ENCODE measurements around the gene C5orf63. TPM values are rescaled to one million over a fixed set of nuclear protein-coding genes. Genes with fewer than 3 reads are reported as not detected.
"Not testable (repeated sequence)": the region's sequence is repeated elsewhere in the genome, so short reads cannot be mapped to it uniquely, and the experiment has no call there.

Gene C5orf63
- total RNA-seq, 3 donors from 2014 or later = 2.4 to 5.6 (median 4.0) TPM

DNA sequence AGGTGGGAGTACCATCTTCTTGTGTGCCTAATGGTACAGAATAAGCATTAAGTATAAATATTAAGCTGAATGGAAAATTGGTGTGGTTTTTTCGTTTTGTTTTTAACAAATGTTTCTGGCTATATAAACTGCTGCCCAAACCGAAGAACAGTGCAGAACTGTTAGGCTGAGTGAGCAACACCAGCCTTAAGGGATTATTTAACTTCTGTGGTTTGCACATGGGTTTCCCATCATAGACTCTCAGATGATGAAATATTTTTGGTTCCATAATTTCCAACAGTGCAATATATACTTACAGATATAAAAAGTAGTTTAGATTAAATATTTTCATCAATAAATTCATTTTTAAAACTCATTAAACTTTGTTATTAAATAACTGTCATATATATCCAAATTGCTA is 16.4 kb downstream of the C5orf63 start:
- H3K27ac ChIP-seq = no peak overlapping the region

DNA sequence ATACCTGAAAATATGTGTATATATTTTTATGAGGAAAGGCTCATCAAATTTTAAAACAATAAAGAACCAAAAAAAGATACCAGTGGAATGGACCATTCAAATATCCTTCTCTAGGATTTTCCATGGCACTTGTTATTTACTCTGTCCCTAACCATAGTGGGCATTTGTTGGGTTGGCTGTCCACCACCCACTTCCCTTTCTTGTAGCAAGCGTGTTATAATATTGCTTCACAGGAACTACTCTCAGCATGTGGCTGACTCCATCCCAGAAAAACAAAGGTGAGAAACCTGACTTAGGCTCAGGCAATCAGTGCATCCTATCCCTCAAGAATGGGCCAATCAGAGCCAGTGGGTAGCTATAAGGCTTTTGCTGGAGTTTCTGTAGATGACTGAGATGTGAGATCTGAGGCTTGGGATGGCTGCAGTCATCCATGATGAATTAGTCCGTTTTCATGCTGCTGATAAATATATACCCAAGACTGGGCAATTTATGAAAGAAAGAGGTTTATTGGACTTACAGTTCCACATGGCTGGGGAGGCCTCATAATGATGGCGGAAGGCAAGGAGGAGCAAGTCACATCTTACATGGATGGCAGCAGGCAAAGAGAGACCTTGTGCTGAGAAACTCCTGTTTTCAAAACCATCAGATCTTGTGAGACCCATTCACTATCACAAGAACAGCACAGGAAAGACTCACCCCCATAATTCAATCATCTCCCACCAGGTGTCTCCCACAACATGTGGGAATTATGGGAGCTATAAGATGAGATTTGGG is 17.2 kb downstream of the C5orf63 start:
- H3K27me3 ChIP-seq = no peaks in the 10 kb centered on the region
- no peaks in the 10 kb centered on the region for H3K9me3 ChIP-seq
- no peak overlapping the region for H3K4me3 ChIP-seq
- intact Hi-C loops (cut with DNase I; ENCODE audit: low total_unique reads) = no loop called here
- H3K36me3 ChIP-seq = no peaks in the 10 kb centered on the region
- DNase-seq (ENCODE audit: low spot score in 2 of 2) = no peak
- no peak overlapping the region for H3K27ac ChIP-seq
- no peaks in the 10 kb centered on the region for H3K4me1 ChIP-seq
- TF ChIP-seq POLR2A (IDR thresholded peaks at IDR 0.05) = no peak
- no peak for TF ChIP-seq POLR2AphosphoS5 (IDR thresholded peaks at IDR 0.05)
- TF ChIP-seq, protein P1, sequence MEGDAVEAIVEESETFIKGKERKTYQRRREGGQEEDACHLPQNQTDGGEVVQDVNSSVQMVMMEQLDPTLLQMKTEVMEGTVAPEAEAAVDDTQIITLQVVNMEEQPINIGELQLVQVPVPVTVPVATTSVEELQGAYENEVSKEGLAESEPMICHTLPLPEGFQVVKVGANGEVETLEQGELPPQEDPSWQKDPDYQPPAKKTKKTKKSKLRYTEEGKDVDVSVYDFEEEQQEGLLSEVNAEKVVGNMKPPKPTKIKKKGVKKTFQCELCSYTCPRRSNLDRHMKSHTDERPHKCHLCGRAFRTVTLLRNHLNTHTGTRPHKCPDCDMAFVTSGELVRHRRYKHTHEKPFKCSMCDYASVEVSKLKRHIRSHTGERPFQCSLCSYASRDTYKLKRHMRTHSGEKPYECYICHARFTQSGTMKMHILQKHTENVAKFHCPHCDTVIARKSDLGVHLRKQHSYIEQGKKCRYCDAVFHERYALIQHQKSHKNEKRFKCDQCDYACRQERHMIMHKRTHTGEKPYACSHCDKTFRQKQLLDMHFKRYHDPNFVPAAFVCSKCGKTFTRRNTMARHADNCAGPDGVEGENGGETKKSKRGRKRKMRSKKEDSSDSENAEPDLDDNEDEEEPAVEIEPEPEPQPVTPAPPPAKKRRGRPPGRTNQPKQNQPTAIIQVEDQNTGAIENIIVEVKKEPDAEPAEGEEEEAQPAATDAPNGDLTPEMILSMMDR (IDR thresholded peaks at IDR 0.05) = no peak

More for the DNA sequence above, 16.4 kb downstream of the C5orf63 start:
- no peak for TF ChIP-seq POLR2A (IDR thresholded peaks at IDR 0.05)
- TF ChIP-seq POLR2AphosphoS5 (IDR thresholded peaks at IDR 0.05) = no peak
- TF ChIP-seq, protein P1 (IDR thresholded peaks at IDR 0.05) = no peak
- no peak for DNase-seq (ENCODE audit: low spot score in 2 of 2)
- no peaks in the 10 kb centered on the region for H3K4me1 ChIP-seq
- no peaks in the 10 kb centered on the region for H3K9me3 ChIP-seq
- no peaks in the 10 kb centered on the region for H3K36me3 ChIP-seq
- intact Hi-C loops (cut with DNase I; ENCODE audit: low total_unique reads) = no loop called here
- H3K4me3 ChIP-seq = no peak overlapping the region
- H3K27me3 ChIP-seq = no peaks in the 10 kb centered on the region

DNA sequence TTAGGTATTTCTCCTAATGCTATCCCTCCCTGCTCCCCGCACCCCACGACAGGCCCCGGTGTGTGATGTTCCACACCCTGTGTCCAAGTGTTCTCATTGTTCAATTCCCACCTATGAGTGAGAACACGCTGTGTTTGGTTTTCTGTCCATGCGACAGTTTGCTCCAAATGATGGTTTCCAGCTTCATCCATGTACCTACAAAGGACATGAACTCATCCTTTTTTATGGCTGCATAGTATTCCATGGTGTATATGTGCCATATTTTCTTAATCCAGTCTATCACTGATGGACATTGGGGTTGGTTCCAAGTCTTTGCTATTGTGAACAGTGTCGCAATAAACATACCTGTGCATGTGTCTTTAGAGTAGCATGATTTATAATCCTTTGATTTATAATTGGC is 19.8 kb downstream of the C5orf63 start:
- H3K27me3 ChIP-seq; H3K4me3 ChIP-seq; intact Hi-C loops (cut with DNase I; ENCODE audit: low total_unique reads); H3K36me3 ChIP-seq; H3K27ac ChIP-seq; H3K4me1 ChIP-seq; H3K9me3 ChIP-seq; DNase-seq (ENCODE audit: low spot score in 2 of 2): not testable (repeated sequence)

DNA sequence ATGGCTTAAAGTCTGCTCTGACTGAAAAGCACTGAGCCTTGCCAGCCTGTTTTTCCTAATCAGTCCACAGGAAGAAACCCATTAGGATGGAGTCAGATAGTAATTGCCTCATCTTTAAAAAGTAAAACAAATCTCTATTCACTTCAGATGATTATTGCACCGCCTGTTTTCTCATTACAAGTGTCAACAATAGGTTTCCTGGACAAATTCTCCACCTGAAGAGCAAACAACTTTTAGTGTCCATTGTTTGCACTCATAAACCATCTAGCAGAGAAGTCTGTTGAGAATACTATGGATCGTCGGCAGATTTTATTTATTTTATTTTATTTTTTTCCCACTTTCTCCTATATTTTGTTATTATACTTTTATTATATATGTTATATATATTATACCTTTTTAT is 20.3 kb downstream of the C5orf63 start:
- Histone ChIP-seq H3K27me3 (no peaks in the 10 kb centered on the region), H3K4me1 (no peaks in the 10 kb centered on the region), H3K9me3 (no peaks in the 10 kb centered on the region), H3K36me3 (no peaks in the 10 kb centered on the region), H3K4me3 (no peak overlapping the region), H3K27ac (no peak overlapping the region)
- DNase-seq (ENCODE audit: low spot score in 2 of 2) = no peak
- TF ChIP-seq POLR2AphosphoS5 (IDR thresholded peaks at IDR 0.05) = no peak
- TF ChIP-seq, protein P1 (IDR thresholded peaks at IDR 0.05) = no peak
- TF ChIP-seq POLR2A (IDR thresholded peaks at IDR 0.05) = no peak
- intact Hi-C loops (cut with DNase I; ENCODE audit: low total_unique reads) = no loop called here

DNA sequence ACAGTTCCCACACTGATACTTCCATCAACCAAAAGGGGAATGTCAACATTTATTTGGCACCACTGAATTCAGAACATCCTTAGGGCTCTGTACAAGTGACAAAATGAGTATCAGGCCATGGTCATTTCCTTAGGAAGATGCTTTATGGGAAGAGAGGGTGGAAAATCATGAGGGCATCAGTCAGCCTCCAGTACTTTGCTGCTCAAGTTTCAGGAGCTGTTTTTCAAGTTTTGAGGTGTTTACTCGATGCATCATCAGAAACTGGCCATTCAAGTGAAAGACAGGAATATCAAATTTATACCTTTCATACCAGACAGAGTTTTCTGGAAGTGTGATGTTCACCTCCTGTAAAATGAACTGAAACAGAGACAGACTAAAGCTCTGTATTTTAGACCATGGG is 21.7 kb downstream of the C5orf63 start:
- H3K36me3 ChIP-seq = no peaks in the 10 kb centered on the region
- H3K4me1 ChIP-seq = no peaks in the 10 kb centered on the region
- no peaks in the 10 kb centered on the region for H3K27me3 ChIP-seq
- H3K27ac ChIP-seq = no peak overlapping the region
- no peaks in the 10 kb centered on the region for H3K9me3 ChIP-seq
- TF ChIP-seq POLR2A (IDR thresholded peaks at IDR 0.05) = no peak
- intact Hi-C loops (cut with DNase I; ENCODE audit: low total_unique reads) = no loop called here
- H3K4me3 ChIP-seq = no peak overlapping the region
- no peak for DNase-seq (ENCODE audit: low spot score in 2 of 2)

DNA sequence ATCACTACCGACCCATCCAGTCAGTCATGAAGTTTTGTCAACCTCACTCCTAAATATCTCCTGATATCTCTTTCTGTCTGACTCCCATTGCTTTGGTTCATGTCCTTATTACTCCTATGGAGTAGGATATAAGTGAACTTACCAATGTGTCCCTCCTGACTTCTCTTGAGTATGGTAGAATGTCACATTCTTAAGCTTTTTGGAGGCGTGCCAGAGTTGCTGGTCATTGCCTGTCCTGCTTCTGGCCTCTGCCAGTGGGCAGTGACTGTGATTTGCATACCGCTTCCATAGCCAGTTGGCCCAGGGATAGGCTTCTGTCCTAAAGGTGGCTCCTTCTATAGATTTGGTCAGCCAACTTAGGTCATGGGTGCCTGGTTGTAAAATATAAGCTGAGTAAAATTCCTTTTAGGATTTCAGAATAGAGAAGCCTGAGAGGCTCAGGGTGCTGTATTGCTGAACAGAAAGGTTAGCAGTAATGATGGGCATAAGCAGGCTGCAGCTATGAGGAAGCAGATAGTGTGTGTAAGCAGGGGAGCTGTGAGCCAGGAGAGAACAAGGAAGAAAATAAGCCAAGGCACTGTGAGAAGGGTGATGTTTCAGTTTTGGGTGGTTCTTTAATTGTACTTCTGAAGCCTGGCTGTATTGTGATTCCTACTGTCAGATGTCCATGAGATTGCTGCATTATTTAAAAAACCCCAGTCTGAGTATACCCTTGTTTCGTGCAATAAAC is 26.8 kb downstream of the C5orf63 start:
- no peaks in the 10 kb centered on the region for H3K4me1 ChIP-seq
- intact Hi-C loops (cut with DNase I; ENCODE audit: low total_unique reads) = no loop called here
- H3K27me3 ChIP-seq = no peaks in the 10 kb centered on the region
- H3K9me3 ChIP-seq = no peaks in the 10 kb centered on the region
- no peaks in the 10 kb centered on the region for H3K36me3 ChIP-seq
- H3K27ac ChIP-seq = no peak overlapping the region
- H3K4me3 ChIP-seq = no peak overlapping the region
- TF ChIP-seq POLR2AphosphoS5 (IDR thresholded peaks at IDR 0.05) (no peak), POLR2A (IDR thresholded peaks at IDR 0.05) (no peak)
- TF ChIP-seq, protein P1 (IDR thresholded peaks at IDR 0.05) = no peak
- no peak for DNase-seq (ENCODE audit: low spot score in 2 of 2)

Data from breast epithelium (tissue), 4 donors.